Fibroblast of the aortic adventitia (primary cell): ENCODE data around the gene RNASE9. TPM values are rescaled to one million over a fixed set of nuclear protein-coding genes. Genes with fewer than 3 reads are reported as not detected.
"Not testable (repeated sequence)": the region's sequence is repeated elsewhere in the genome, so short reads cannot be mapped to it uniquely, and the experiment has no call there.

Source experiments
- DNase-seq: peaks from one replicate; pipeline ENCODE4 v3.0.0-alpha.2; 2010; ENCODE audit warnings: low read depth
- H3K4me3 ChIP-seq: 2 replicates; pipeline ENCODE4 v1.5.1; 2011; ENCODE audit warnings: low read depth, mild to moderate bottlenecking, control low read depth, low read length, moderate library complexity
- total RNA-seq: library from RNA; depleted of rRNA; stranded (reverse); fragments of >200 nt; gene quantifications from 2 replicates; pipeline ENCODE4 v1.2.3, GENCODE V29; 2012; ENCODE audit warnings: low replicate concordance
- TF ChIP-seq, protein P1 (sequence below): IDR thresholded peaks from 2 replicates; pipeline ENCODE4 v1.5.1; 2011; ENCODE audit warnings: mild to moderate bottlenecking, low read length, control low read depth, inconsistent platforms; ENCODE audit not compliant: insufficient read depth

Gene RNASE9
- total RNA-seq, 1 donor, result not detected

DNA sequence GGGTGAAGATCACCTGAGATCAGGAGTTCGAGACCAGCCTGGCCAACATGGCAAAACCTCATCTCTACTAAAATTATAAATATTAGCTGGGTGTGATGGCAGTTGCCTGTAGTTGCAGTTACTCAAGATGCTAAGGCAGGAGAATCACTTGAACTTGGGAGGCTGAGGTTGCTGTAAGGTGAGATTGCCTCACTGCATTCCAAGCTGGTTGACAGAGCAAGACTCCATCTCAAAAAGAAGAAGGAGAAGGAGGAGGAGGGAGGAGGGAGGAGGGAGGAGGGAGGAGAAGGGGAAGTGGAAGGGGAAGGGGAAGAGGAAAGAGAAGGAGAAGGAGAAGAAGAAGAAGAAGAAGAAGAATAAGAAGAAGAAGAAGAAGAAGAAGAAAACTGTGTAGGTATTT lies 38.5 kb downstream of the RNASE9 start:
- DNase-seq, result no peak
- TF ChIP-seq, protein P1, sequence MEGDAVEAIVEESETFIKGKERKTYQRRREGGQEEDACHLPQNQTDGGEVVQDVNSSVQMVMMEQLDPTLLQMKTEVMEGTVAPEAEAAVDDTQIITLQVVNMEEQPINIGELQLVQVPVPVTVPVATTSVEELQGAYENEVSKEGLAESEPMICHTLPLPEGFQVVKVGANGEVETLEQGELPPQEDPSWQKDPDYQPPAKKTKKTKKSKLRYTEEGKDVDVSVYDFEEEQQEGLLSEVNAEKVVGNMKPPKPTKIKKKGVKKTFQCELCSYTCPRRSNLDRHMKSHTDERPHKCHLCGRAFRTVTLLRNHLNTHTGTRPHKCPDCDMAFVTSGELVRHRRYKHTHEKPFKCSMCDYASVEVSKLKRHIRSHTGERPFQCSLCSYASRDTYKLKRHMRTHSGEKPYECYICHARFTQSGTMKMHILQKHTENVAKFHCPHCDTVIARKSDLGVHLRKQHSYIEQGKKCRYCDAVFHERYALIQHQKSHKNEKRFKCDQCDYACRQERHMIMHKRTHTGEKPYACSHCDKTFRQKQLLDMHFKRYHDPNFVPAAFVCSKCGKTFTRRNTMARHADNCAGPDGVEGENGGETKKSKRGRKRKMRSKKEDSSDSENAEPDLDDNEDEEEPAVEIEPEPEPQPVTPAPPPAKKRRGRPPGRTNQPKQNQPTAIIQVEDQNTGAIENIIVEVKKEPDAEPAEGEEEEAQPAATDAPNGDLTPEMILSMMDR, result no peak
- no peak overlapping the region for H3K4me3 ChIP-seq

DNA sequence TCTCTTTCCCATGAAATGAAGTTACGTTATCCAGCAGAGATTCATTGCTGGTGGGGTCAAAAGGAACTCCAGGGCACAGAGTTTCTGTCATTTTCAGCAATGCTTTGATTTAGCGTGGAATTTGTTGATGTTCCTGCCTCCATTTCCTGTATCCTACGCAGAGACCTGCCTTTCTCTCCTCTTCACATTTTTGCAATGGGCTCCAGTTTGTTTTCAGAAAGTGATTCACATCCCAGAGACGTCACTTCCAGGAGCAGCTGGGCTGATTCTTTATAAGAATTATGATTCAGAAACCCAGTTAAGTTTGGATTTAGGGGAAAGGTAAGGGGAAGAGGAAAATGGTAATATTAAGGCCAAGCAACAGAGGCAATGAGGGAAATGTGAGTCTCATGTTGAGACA lies 43.9 kb downstream of the RNASE9 start:
- no peak overlapping the region for H3K4me3 ChIP-seq
- TF ChIP-seq, protein P1, result no peak
- DNase-seq, result peak; percentile 70

DNA sequence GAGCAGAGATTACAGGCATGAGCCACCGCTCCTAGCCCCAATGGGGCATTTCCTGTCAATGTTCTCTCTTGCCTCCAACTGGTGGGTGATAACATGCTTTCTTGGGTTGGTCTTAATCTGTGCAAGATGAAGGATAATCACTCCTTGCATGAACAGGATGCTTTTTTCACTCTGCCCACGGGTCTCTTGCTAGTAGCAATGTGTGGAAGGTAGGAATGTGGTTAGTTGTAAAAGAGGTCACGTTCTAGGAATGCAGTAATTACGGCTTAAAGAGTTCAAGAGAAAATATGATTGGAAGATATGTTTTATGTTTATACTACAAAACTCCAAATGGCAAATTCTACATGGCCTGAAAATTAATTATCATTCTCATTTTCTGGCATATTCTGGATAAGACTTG lies 45.0 kb downstream of the RNASE9 start:
- H3K4me3 ChIP-seq, result no peak overlapping the region
- DNase-seq, result no peak
- TF ChIP-seq, protein P1, result no peak

DNA sequence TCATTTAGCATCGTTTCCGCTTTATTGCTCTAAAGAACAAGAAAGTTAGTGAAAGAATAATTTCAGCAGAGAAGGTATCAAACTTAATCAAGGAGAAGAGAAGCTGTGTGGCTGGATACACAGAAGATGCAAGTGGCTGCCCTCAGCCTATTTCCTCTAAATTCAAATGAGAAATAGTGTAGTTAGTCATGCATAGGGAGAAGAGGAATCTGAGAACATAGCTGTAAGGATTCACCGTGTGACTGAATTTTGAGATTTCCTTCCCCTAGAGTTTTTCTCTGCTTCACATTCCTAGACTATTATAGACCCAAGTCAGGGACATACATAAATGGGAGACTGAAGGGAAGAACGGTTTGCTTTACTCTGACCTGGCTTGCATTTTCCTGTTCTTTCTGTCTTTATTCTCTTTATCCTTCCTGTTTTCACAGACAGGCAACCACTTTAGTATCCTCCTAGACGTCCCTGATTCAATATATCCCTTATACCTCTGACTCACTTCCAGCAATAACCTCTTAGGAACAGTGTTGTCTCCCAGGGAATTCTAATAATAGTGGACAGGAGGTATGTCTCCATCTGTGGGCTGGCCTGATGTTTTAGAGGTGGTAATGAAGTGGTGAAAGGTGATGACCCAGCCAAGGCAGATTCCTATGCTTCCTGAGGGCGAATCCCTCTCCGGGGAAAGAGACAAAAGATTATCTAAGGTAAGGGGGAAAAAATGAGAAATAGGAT lies 48.5 kb downstream of the RNASE9 start:
- TF ChIP-seq, protein P1, result no peak

DNA sequence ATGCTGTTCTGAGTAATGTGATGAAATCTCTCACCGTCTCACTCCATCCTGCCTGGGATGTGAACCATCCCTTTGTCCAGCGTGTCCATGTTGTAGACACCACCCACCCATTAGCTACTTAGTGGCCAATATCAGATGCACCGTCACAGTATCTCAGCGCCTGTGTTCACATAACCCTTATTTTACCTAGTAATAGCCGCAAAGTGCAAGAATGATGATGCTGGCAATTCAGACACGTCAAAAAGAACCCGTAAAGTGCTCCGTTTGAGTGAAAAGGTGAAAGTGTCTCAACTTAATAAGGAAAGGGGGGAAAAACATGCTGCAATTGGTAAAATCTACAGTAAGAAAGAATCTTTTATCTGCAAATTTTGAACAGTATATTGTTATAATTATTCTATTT lies 52.5 kb downstream of the RNASE9 start:
- TF ChIP-seq, protein P1, result no peak
- DNase-seq, result no peak

More for the DNA sequence above, 48.5 kb downstream of the RNASE9 start:
- H3K4me3 ChIP-seq, result no peak overlapping the region
- DNase-seq, result no peak

DNA sequence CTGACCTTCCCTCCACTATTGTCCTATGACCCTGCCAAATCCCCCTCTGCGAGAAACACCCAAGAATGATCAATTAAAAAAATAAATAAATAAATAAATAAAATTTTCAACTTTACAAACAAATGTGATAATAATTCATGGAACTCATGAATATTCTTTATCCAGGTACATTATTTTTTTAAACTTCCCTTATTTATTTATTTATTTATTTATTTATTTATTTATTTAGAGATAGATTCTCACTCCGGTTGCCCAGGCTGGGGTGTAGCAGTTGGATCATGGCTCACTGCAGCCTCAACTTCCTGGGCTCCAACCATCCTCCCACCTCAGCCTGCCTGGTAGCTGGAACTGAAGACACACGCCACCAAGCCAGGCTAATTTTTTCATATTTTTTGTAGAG lies 53.3 kb downstream of the RNASE9 start:
- not testable (repeated sequence) for DNase-seq, H3K4me3 ChIP-seq

More for the DNA sequence above, 52.5 kb downstream of the RNASE9 start:
- no peak overlapping the region for H3K4me3 ChIP-seq

DNA sequence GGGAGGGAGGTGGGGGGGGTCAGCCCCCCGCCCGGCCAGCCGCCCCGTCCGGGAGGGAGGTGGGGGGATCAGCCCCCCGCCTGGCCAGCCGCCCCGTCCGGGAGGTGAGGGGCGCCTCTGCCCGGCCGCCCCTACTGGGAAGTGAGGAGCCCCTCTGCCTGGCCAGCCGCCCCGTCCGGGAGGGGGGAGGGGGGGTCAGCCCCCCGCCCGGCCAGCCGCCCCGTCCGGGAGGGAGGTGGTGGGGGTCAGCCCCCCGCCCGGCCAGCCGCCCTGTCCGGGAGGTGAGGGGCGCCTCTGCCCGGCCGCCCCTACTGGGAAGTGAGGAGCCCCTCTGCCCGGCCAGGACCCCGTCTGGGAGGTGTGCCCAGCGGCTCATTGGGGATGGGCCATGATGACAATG lies 54.1 kb downstream of the RNASE9 start:
- not testable (repeated sequence) for H3K4me3 ChIP-seq, DNase-seq

DNA sequence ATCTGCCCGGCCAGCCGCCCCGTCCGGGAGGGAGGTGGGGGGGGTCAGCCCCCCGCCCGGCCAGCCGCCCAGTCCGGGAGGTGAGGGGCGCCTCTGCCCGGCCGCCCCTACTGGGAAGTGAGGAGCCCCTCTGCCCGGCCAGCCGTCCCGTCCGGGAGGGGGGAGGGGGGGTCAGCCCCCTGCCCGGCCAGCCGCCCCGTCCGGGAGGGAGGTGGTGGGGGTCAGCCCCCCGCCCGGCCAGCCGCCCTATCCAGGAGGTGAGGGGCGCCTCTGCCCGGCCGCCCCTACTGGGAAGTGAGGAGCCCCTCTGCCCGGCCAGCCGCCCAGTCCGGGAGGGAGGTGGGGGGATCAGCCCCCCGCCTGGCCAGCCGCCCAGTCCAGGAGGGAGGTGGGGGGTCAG lies 54.6 kb downstream of the RNASE9 start:
- not testable (repeated sequence) for DNase-seq

More for the DNA sequence above, 54.6 kb downstream of the RNASE9 start:
- not testable (repeated sequence) for H3K4me3 ChIP-seq

Other genes starting within 250 kb of the RNASE9 start
- 24.4 and 38.6 TPM in 2 replicates for gene CCNB1IP1, start 227.8 kb downstream of the RNASE9 start, total RNA-seq
- gene PARP2, start 217.4 kb downstream of the RNASE9 start, total RNA-seq, result 5.6 and 19.9 TPM in 2 replicates
- 17.7 and 17.8 TPM in 2 replicates for gene TEP1, start 147.5 kb downstream of the RNASE9 start, total RNA-seq
- 0.18 and 0.65 TPM in 2 replicates for gene KLHL33, start 124.9 kb downstream of the RNASE9 start, total RNA-seq
- 31.2 and 45.6 TPM in 2 replicates for gene OSGEP, start 106.2 kb downstream of the RNASE9 start, total RNA-seq
- gene APEX1, start 105.8 kb downstream of the RNASE9 start, total RNA-seq, result 58.8 and 358 TPM in 2 replicates
- gene PIP4P1, start 99.6 kb downstream of the RNASE9 start, total RNA-seq, result 23.7 and 25.3 TPM in 2 replicates
- 14.7 and 39.2 TPM in 2 replicates for gene PNP, start 91.6 kb downstream of the RNASE9 start, total RNA-seq
- gene RNASE10, start 55.5 kb downstream of the RNASE9 start, total RNA-seq, result 0.25 TPM in 1 of 2 replicates, not detected in the other
- gene RNASE11, start 27.0 kb upstream of the RNASE9 start, total RNA-seq, result not detected in 2 replicates
- not detected in 2 replicates for gene RNASE12, start 30.3 kb upstream of the RNASE9 start, total RNA-seq
- gene OR6S1, start 80.6 kb upstream of the RNASE9 start, total RNA-seq, result not detected in 2 replicates
- 4.8 and 24.1 TPM in 2 replicates for gene RNASE4, start 123.5 kb upstream of the RNASE9 start, total RNA-seq
- 4.8 and 11.4 TPM in 2 replicates for gene ANG, start 127.7 kb upstream of the RNASE9 start, total RNA-seq
- gene EDDM3A, start 184.8 kb upstream of the RNASE9 start, total RNA-seq, result not detected in 2 replicates
- not detected in 2 replicates for gene EDDM3B, start 207.4 kb upstream of the RNASE9 start, total RNA-seq
- not detected in 2 replicates for gene RNASE6, start 220.2 kb upstream of the RNASE9 start, total RNA-seq
- gene RNASE1, start 241.8 kb upstream of the RNASE9 start, total RNA-seq, result 1.7 TPM in 1 of 2 replicates, not detected in the other